Vagina (tissue), 2 donors: Measurements from ENCODE around the gene MNX1. TPM values are rescaled to one million over a fixed set of nuclear protein-coding genes. Genes with fewer than 3 reads are reported as not detected.

ENCODE experiments used
- DNase-seq, 2 donors: peaks; one replicate each; pipeline ENCODE4 v3.0.0-alpha.2; 2017; ENCODE audit errors: extremely low spot score in 2 of 2
- H3K27ac ChIP-seq: fragments of 200-600 bp; sonication (generic); one replicate; pipeline ENCODE4 v1.5.1; 2019
- H3K27me3 ChIP-seq: fragments of 200-600 bp; sonication (generic); one replicate; pipeline ENCODE4 v1.5.1; 2019
- H3K36me3 ChIP-seq, 2 donors: fragments of 200-600 bp; sonication (generic); one replicate each; pipeline ENCODE4 v1.5.1; 2017 to 2019
- H3K4me1 ChIP-seq: fragments of 200-600 bp; sonication (generic); one replicate; pipeline ENCODE4 v1.5.1; 2019
- H3K4me3 ChIP-seq, 2 donors: fragments of 200-600 bp; sonication (generic); 1 replicate in 1 of 2; 2 replicates in 1 of 2; pipeline ENCODE4 v1.5.1; 2016 to 2019
- H3K9me3 ChIP-seq: fragments of 200-600 bp; sonication (generic); one replicate; pipeline ENCODE4 v1.5.1; 2019
- POLR2A ChIP-seq, 2 donors: fragments of 450-650 bp; IDR thresholded peaks; one replicate each; pipeline ENCODE4 v1.6.1; 2017; ENCODE audit warnings: antibody characterized with exemption in 2 of 2, mild to moderate bottlenecking in 2 of 2, moderate library complexity in 2 of 2
- POLR2AphosphoS5 ChIP-seq, 2 donors: sonication (generic); formaldehyde crosslinking; IDR thresholded peaks; one replicate each; pipeline ENCODE4 v1.9.0; 2017; ENCODE audit warnings: antibody characterized with exemption in 2 of 2, mild to moderate bottlenecking in 2 of 2, low read depth in 1 of 2; ENCODE audit not compliant: insufficient read depth in 1 of 2
- intact Hi-C: fragments of 100-400 bp; cut with DNase I; formaldehyde crosslinking; loops from one replicate; pipeline ENCODE4 v1.15.1; 2023
- total RNA-seq: library from RNA; depleted of rRNA; stranded (reverse); fragments of >200 nt; gene quantifications from one replicate; pipeline ENCODE4 v1.2.3, GENCODE V29; 2016
- TF ChIP-seq, protein P1 (sequence below), 3 experiments: fragments of 450-650 bp in 2 of 3; fragments of 200-600 bp in 1 of 3; sonication (generic) in 1 of 3; IDR thresholded peaks; one replicate each; pipeline ENCODE4 v1.5.1; 2017 to 2019; ENCODE audit warnings: antibody characterized with exemption in 3 of 3, mild to moderate bottlenecking in 2 of 3, moderate library complexity in 2 of 3

Gene MNX1
- total RNA-seq, 1 donor from 2014 or later = not detected

- H3K27me3 ChIP-seq = peaks cover 21% of the 10 kb centered on the region
- no peak for DNase-seq
- peaks cover 17% of the 10 kb centered on the region for H3K4me1 ChIP-seq
- H3K36me3 ChIP-seq = no peaks in the 10 kb centered on the region
- intact Hi-C loops = loop anchor here (10.0 kb wide), 1 partner anchor 1340 kb away; no protein-coding TSS in a partner anchor
- H3K9me3 ChIP-seq = no peaks in the 10 kb centered on the region
- TF ChIP-seq POLR2AphosphoS5 (IDR thresholded peaks at IDR 0.05; ENCODE audit: insufficient read depth in 1 of 2, low read depth in 1 of 2) (no peak), POLR2A (IDR thresholded peaks at IDR 0.05) (no peak)
- TF ChIP-seq, protein P1, sequence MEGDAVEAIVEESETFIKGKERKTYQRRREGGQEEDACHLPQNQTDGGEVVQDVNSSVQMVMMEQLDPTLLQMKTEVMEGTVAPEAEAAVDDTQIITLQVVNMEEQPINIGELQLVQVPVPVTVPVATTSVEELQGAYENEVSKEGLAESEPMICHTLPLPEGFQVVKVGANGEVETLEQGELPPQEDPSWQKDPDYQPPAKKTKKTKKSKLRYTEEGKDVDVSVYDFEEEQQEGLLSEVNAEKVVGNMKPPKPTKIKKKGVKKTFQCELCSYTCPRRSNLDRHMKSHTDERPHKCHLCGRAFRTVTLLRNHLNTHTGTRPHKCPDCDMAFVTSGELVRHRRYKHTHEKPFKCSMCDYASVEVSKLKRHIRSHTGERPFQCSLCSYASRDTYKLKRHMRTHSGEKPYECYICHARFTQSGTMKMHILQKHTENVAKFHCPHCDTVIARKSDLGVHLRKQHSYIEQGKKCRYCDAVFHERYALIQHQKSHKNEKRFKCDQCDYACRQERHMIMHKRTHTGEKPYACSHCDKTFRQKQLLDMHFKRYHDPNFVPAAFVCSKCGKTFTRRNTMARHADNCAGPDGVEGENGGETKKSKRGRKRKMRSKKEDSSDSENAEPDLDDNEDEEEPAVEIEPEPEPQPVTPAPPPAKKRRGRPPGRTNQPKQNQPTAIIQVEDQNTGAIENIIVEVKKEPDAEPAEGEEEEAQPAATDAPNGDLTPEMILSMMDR (IDR thresholded peaks at IDR 0.05) = no peak
- no peak overlapping the region for H3K27ac ChIP-seq
- H3K4me3 ChIP-seq = no peak overlapping the region
Measured at GRCh38 chr7:157024716-157025115, 14.3 kb upstream of the MNX1 start.

GRCh38 chr7:157023589-157023905, 13.1 kb upstream of the MNX1 start:
- Histone ChIP-seq H3K36me3 (no peaks in the 10 kb centered on the region), H3K9me3 (no peaks in the 10 kb centered on the region), H3K4me1 (peaks cover 27% of the 10 kb centered on the region), H3K4me3 (no peak overlapping the region), H3K27me3 (peaks cover 32% of the 10 kb centered on the region), H3K27ac (no peak overlapping the region)
- TF ChIP-seq, protein P1 (IDR thresholded peaks at IDR 0.05) = no peak
- no peak for TF ChIP-seq POLR2AphosphoS5 (IDR thresholded peaks at IDR 0.05; ENCODE audit: insufficient read depth in 1 of 2, low read depth in 1 of 2)
- TF ChIP-seq POLR2A (IDR thresholded peaks at IDR 0.05) = no peak
- no peak for DNase-seq
- intact Hi-C loops = loop anchor here (10.0 kb wide), 1 partner anchor 1341 kb away; no protein-coding TSS in a partner anchor

DNA sequence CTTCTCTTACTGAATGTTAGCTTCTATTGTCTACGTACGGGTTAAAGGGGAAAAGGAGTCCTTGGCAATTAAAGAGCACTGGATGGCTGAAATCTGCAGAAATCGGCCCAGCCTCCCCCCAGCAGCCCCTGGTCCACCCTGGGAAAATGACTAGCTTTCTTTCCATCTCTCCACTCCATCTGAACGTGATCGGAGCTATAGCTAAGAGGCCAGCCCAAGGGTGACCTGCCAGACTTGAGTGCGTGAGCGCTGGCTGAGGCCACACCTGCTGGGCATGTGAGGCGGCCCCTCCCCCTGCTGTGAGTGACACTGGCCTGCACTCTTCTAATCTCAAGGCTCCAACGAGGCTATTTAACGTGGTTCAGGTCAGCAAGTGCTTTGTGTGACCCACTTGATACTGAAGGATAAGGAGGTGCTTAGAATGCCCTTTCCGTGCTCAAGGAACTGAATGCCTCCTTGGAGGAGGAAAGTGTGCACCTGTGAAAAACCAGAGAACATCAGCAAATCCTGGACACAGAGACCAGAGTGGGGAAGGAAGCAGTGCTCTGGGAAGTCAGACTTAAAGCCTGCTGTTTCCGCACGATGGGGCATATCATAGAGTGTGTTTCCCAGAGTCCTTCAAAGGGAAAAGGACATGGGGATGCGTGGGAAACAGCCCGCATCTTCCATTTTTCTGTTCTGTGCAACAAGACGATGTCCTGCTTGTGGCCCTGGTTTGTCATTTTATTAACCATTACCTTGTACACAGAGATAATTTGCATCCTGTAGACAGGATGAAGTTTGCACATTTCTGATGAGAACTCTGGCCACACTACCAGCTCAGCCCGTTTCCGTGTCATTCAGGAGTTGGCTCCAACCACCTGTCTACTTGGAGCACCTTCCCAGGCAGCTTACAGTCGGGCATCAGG, 12.5 kb upstream of the MNX1 start:
- Histone ChIP-seq H3K27ac (no peak overlapping the region), H3K4me1 (peaks cover 27% of the 10 kb centered on the region), H3K36me3 (no peaks in the 10 kb centered on the region), H3K27me3 (peaks cover 36% of the 10 kb centered on the region), H3K9me3 (no peaks in the 10 kb centered on the region), H3K4me3 (no peak overlapping the region)
- no peak for TF ChIP-seq POLR2A (IDR thresholded peaks at IDR 0.05)
- TF ChIP-seq POLR2AphosphoS5 (IDR thresholded peaks at IDR 0.05; ENCODE audit: insufficient read depth in 1 of 2, low read depth in 1 of 2) = no peak
- TF ChIP-seq, protein P1 (IDR thresholded peaks at IDR 0.05) = no peak
- intact Hi-C loops = loop anchor here (10.0 kb wide), 1 partner anchor 1342 kb away; no protein-coding TSS in a partner anchor
- DNase-seq = no peak

- Histone ChIP-seq H3K27ac (no peak overlapping the region), H3K27me3 (peaks cover 36% of the 10 kb centered on the region), H3K9me3 (no peaks in the 10 kb centered on the region), H3K36me3 (no peaks in the 10 kb centered on the region), H3K4me1 (peaks cover 27% of the 10 kb centered on the region), H3K4me3 (peak overlapping the region in 1 of 2 donors; percentile 18)
- TF ChIP-seq POLR2A (IDR thresholded peaks at IDR 0.05) = no peak
- TF ChIP-seq, protein P1 (IDR thresholded peaks at IDR 0.05) = no peak
- TF ChIP-seq POLR2AphosphoS5 (IDR thresholded peaks at IDR 0.05; ENCODE audit: insufficient read depth in 1 of 2, low read depth in 1 of 2) = no peak
- intact Hi-C loops = loop anchor here (10.0 kb wide), 1 partner anchor 1343 kb away; no protein-coding TSS in a partner anchor
- no peak for DNase-seq
Measured at GRCh38 chr7:157021871-157022680, 11.6 kb upstream of the MNX1 start.
